Endothelial cell (in vitro differentiated cells): Measurements from ENCODE around the gene NMD3. TPM values are rescaled to one million over a fixed set of nuclear protein-coding genes. Genes with fewer than 3 reads are reported as not detected.

Experiments used
- DNase-seq: peaks from one replicate; pipeline ENCODE4 v3.0.0; 2021; ENCODE audit warnings: low spot score
- H3K27ac Mint-ChIP-seq: one replicate; pipeline ENCODE4 v1.8.0; 2021; ENCODE audit warnings: mixed read lengths, inconsistent platforms; ENCODE audit not compliant: unreplicated experiment
- H3K27me3 Mint-ChIP-seq: one replicate; pipeline ENCODE4 v1.8.0; 2021; ENCODE audit warnings: mild to moderate bottlenecking, moderate library complexity, mixed read lengths, inconsistent platforms; ENCODE audit not compliant: unreplicated experiment
- H3K36me3 Mint-ChIP-seq: one replicate; pipeline ENCODE4 v1.8.0; 2021; ENCODE audit warnings: mild to moderate bottlenecking, low read depth, mixed read lengths, inconsistent platforms; ENCODE audit not compliant: unreplicated experiment
- H3K4me1 Mint-ChIP-seq: one replicate; pipeline ENCODE4 v1.8.0; 2021; ENCODE audit warnings: mild to moderate bottlenecking, mixed read lengths, inconsistent platforms; ENCODE audit not compliant: unreplicated experiment
- H3K4me3 Mint-ChIP-seq: one replicate; pipeline ENCODE4 v1.8.0; 2021; ENCODE audit warnings: mild to moderate bottlenecking, mixed read lengths, inconsistent platforms; ENCODE audit not compliant: unreplicated experiment
- H3K9me3 Mint-ChIP-seq: one replicate; pipeline ENCODE4 v1.8.0; 2021; ENCODE audit warnings: mixed read lengths, inconsistent platforms; ENCODE audit not compliant: unreplicated experiment
- CTCF ChIP-seq: fragments of 200-600 bp; sonication (generic); IDR thresholded peaks from one replicate; pipeline ENCODE4 v1.5.0; 2021; ENCODE audit warnings: antibody characterized with exemption; ENCODE audit not compliant: unreplicated experiment
- total RNA-seq: library from RNA; stranded (reverse); fragmentation: NEBNext Ultra II Directional; extraction: Animal tissue kit (Norgen Biotek cat#: 25700); gene quantifications from one replicate; pipeline ENCODE4 v1.2.1, GENCODE V29; 2021; ENCODE audit not compliant: unreplicated experiment

NMD3 gene
- total RNA-seq, 1 donor from 2014 or later: 40.6 TPM

GRCh38 chr3:161284989-161285388 lies 63.9 kb downstream of the NMD3 start:
- Mint-ChIP-seq H3K27ac (no peak overlapping the region), H3K27me3 (no peaks in the 10 kb centered on the region), H3K9me3 (no peaks in the 10 kb centered on the region), H3K36me3 (no peaks in the 10 kb centered on the region), H3K4me1 (no peaks in the 10 kb centered on the region), H3K4me3 (no peak overlapping the region)
- no peak for TF ChIP-seq CTCF
- no peak for DNase-seq

- H3K4me3 Mint-ChIP-seq: no peak overlapping the region
- no peak for TF ChIP-seq CTCF
- H3K27ac Mint-ChIP-seq: no peak overlapping the region
- no peaks in the 10 kb centered on the region for H3K36me3 Mint-ChIP-seq
- H3K9me3 Mint-ChIP-seq: no peaks in the 10 kb centered on the region
- H3K27me3 Mint-ChIP-seq: peaks cover 5% of the 10 kb centered on the region
- DNase-seq: no peak
- no peaks in the 10 kb centered on the region for H3K4me1 Mint-ChIP-seq
Measured at GRCh38 chr3:161289174-161289573, 68.1 kb downstream of the NMD3 start.

- no peak for TF ChIP-seq CTCF
- Mint-ChIP-seq H3K4me1 (no peaks in the 10 kb centered on the region), H3K9me3 (no peaks in the 10 kb centered on the region), H3K27me3 (peaks cover 5% of the 10 kb centered on the region), H3K36me3 (no peaks in the 10 kb centered on the region), H3K4me3 (no peak overlapping the region), H3K27ac (no peak overlapping the region)
- DNase-seq: no peak
Measured at GRCh38 chr3:161291191-161291901, 70.2 kb downstream of the NMD3 start.

- Mint-ChIP-seq H3K36me3 (peaks cover 4% of the 10 kb centered on the region), H3K27ac (no peak overlapping the region), H3K9me3 (peaks cover 3% of the 10 kb centered on the region), H3K27me3 (peaks cover 5% of the 10 kb centered on the region), H3K4me3 (no peak overlapping the region), H3K4me1 (no peaks in the 10 kb centered on the region)
- no peak for TF ChIP-seq CTCF
- no peak for DNase-seq
Measured at GRCh38 chr3:161293381-161293780, 72.3 kb downstream of the NMD3 start.

GRCh38 chr3:161295325-161295724 lies 74.2 kb downstream of the NMD3 start:
- Mint-ChIP-seq H3K36me3 (peaks cover 13% of the 10 kb centered on the region), H3K27me3 (peaks cover 3% of the 10 kb centered on the region), H3K27ac (no peak overlapping the region), H3K4me3 (no peak overlapping the region), H3K4me1 (no peaks in the 10 kb centered on the region), H3K9me3 (peaks cover 9% of the 10 kb centered on the region)
- TF ChIP-seq CTCF: no peak
- DNase-seq: no peak
